GM19193 (cell line): ENCODE data around the gene BCOR.

ENCODE experiments used
- POLR2A ChIP-seq: IDR thresholded peaks from 4 replicates; pipeline ENCODE4 v1.6.1; 2011; ENCODE audit not compliant: insufficient read depth, insufficient read length; ENCODE audit errors: extremely low read depth

Gene BCOR

GRCh38 chrX:40047485-40047884 lies 50.3 kb downstream of the BCOR start:
- TF ChIP-seq POLR2A, result no peak

GRCh38 chrX:40043895-40044294 lies 53.9 kb downstream of the BCOR start:
- TF ChIP-seq POLR2A, result no peak

- TF ChIP-seq POLR2A, result no peak
These were observed 55.8 kb downstream of the BCOR start for GRCh38 chrX:40041915-40042314.

- TF ChIP-seq POLR2A, result no peak
These were observed 56.9 kb downstream of the BCOR start for GRCh38 chrX:40040686-40041461.

- no peak for TF ChIP-seq POLR2A
These were observed 57.9 kb downstream of the BCOR start for GRCh38 chrX:40039887-40040286.

GRCh38 chrX:40037367-40037766 lies 60.4 kb downstream of the BCOR start:
- no peak for TF ChIP-seq POLR2A

GRCh38 chrX:40035726-40036125 lies 62.0 kb downstream of the BCOR start:
- TF ChIP-seq POLR2A, result no peak

- no peak for TF ChIP-seq POLR2A
These were observed 65.8 kb downstream of the BCOR start for GRCh38 chrX:40031911-40032310.

- no peak for TF ChIP-seq POLR2A
These were observed 67.6 kb downstream of the BCOR start for GRCh38 chrX:40030205-40030604.

GRCh38 chrX:40022421-40022820 lies 75.3 kb downstream of the BCOR start:
- TF ChIP-seq POLR2A, result no peak

- TF ChIP-seq POLR2A, result no peak
These were observed 76.1 kb downstream of the BCOR start for GRCh38 chrX:40021647-40022046.

- TF ChIP-seq POLR2A, result no peak
These were observed 78.2 kb downstream of the BCOR start for GRCh38 chrX:40019541-40019940.

- TF ChIP-seq POLR2A, result no peak
These were observed 79.7 kb downstream of the BCOR start for GRCh38 chrX:40018041-40018440.

- no peak for TF ChIP-seq POLR2A
These were observed 81.0 kb downstream of the BCOR start for GRCh38 chrX:40016749-40017148.

- no peak for TF ChIP-seq POLR2A
These were observed 82.1 kb downstream of the BCOR start for GRCh38 chrX:40015693-40016092.

GRCh38 chrX:40013266-40014195 lies 84.2 kb downstream of the BCOR start:
- no peak for TF ChIP-seq POLR2A
